IPS-18c (cell line): Measurements from ENCODE around the gene INPPL1.
"Not testable (repeated sequence)": the region's sequence is repeated elsewhere in the genome, so short reads cannot be mapped to it uniquely, and the experiment has no call there.

Experiments
- H3K4me3 ChIP-seq: 2 replicates; pipeline ENCODE4 v1.7.0; 2013; ENCODE audit warnings: low read depth, mild to moderate bottlenecking, low read length, moderate library complexity; ENCODE audit not compliant: insufficient read depth
- H3K9me3 ChIP-seq: one replicate; pipeline ENCODE4 v1.6.1; 2013; ENCODE audit warnings: mild to moderate bottlenecking, low read length, moderate library complexity; ENCODE audit not compliant: control insufficient read depth, insufficient read depth

INPPL1 gene

DNA sequence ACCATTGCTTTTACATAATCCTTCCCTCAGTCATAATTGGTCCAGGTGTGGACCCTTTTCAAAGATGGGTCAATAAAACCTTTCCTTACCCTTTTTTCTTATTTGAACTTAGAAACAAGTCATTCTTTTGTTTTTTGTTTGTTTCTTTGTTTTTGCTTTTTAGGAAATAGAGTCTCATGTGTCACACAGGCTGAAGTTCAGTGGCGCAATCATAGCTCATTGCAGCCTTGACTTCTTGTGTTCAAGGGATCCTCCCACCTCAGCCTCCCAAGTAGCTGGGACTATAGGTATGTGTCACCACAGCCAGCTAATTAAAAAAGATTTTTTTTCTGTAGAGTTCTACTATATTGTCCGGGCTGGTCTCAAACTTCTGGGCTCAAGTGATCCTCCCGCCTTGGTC lies 28.8 kb downstream of the INPPL1 start:
- Histone ChIP-seq H3K4me3 (no peak overlapping the region), H3K9me3 (no peaks in the 10 kb centered on the region)

DNA sequence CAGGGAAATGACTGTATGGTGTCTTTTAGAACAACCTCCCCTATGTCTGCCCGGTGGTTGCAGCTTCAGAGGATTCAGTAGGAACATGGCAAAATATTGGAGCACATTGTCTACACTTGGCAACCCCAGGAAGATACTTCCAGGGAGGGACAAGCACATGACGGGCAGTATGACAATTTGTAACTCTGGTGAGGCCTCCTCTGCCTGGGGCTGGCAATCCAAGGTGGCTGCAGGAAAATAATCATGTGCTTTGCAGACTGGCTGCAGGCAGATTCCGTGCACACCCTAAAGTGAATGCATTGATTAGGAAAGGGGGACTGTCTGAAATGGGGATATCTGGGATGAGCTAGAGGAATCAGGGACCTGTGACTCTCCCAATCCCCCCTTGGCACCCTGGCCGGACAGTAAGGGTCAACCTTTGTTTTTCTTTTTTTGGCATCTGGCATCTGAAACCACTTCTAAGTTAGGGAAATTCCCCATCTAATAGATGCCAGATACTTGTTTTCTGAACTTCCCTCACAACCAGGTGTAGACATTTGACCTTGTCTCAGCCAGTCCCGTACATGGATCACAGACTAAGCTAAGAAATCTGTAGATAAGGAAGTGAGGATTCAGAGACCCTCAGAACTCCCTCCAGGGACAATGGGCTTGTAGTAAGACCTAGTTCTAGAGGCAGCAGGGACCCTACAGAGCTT lies 29.9 kb downstream of the INPPL1 start:
- no peaks in the 10 kb centered on the region for H3K9me3 ChIP-seq
- H3K4me3 ChIP-seq: no peak overlapping the region

GRCh38 chr11:72257570-72257969 lies 33.0 kb downstream of the INPPL1 start:
- Histone ChIP-seq H3K4me3 (no peak overlapping the region), H3K9me3 (no peaks in the 10 kb centered on the region)

DNA sequence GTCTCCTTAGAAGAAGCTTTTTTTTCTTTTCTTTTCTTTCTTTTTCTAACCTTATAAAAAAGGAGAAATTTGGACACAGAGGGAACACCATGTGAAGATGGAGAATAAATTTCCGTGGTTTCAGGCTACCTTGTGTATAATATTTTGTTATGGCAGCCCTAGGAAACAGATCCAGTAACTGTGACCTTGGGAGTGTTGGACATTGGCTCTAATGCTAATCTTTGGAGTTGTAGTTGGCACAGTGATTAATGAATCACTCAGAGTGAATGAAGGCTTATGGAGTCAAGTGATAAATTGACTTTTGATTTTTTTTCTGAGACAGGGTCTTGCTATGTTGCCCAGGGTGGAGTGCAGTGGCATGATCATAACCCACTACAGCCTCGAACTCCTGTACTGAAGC lies 34.9 kb downstream of the INPPL1 start:
- H3K4me3 ChIP-seq: no peak overlapping the region
- no peaks in the 10 kb centered on the region for H3K9me3 ChIP-seq

DNA sequence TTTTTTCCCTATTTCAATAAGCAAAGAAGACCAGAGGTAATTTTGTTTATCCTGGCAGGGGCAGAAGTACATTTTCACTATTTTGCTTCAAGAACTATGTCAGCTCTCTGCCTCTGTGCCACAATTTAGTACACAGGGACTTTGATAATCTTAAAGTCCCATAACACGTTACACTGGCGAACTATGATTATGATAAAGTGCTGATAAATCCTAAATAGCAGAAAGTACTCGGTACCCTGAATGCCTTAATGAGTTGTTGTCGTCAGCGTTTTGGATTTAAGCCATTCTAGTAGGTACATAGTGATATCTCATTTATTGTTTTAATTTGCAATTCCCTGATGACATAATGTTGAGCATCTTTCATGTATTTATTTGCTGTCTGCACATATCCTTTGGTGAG lies 36.0 kb downstream of the INPPL1 start:
- H3K4me3 ChIP-seq: no peak overlapping the region
- H3K9me3 ChIP-seq: no peaks in the 10 kb centered on the region

GRCh38 chr11:72263361-72263760 lies 38.8 kb downstream of the INPPL1 start:
- Histone ChIP-seq H3K9me3 (no peaks in the 10 kb centered on the region), H3K4me3 (no peak overlapping the region)

DNA sequence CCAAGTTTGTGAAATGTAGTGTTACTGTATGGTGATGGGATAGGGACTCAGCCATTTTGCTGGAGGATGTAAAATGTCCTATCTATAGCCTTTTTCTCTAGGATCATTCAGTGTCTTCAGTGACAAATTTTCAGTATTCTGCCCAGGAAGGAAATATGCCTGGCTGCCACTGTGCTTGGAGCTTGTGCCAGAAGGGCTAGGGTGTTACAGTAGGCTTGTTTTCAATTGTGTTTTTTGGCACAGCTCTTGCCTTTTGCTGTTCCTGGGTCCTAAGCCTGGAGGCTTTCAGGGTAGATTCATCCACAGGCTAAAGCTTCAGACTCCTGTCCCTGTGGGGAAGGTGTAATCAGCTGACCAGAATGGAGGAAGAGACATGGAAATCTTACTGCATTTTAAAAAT lies 41.4 kb downstream of the INPPL1 start:
- Histone ChIP-seq H3K9me3 (no peaks in the 10 kb centered on the region), H3K4me3 (no peak overlapping the region)

DNA sequence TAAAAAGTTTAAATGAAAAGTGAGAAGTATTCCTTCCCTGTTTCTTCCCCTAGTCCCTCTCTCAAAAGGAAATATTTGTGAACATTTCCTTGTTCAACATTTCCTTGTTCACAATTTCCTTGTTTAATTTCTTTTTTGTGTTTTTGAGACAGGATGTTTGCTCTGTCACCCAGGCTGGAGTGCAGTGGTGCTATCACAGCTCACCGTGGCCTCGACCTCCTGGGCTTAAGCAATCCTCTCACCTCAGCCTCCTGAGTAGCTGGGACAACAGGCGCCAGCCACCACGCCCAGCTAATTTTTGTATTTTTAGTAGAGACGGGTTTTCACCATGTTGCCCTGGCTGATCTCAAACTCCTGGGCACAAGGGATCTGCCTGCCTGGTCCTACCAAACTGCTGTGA lies 42.4 kb downstream of the INPPL1 start:
- not testable (repeated sequence) for H3K4me3 ChIP-seq, H3K9me3 ChIP-seq

GRCh38 chr11:72267956-72268617 lies 43.5 kb downstream of the INPPL1 start:
- Histone ChIP-seq H3K9me3 (no peaks in the 10 kb centered on the region), H3K4me3 (no peak overlapping the region)

DNA sequence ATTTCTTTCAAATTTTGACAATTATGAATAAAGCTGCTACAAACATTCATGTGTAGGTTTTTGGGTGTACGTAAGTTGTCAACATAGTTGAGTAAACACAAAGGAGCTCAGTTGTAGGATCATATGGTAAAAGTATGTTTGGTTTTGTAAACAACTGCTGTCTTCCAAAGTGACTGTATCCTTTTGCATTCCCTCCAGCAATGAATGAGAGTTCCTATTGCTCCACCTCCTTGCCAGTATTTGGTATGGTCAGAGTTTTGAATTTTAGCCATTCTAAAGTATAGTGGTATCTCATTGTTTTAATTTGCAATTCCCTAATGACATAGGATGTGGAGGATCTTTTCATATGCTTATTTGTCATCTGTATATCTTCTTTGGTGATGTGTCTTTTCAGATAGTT lies 47.4 kb downstream of the INPPL1 start:
- H3K9me3 ChIP-seq: no peaks in the 10 kb centered on the region
- H3K4me3 ChIP-seq: no peak overlapping the region

DNA sequence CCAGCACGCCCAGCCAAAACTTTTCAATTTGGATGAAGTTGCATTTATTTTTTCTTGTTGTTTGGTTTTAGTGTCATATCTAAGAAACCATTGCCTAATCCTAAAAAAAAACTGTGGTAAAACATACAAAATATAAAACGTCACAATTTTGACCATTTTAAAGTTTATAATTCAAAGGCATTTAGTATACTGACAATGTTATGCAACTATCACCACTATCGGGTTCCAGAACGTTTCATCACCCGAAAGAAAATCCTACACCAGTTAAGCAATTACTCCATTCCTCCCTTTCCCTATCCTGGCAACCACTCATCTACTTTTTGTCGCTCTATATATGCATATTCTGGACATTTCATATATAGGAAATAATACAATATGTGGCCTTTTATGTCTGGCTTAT lies 49.9 kb downstream of the INPPL1 start:
- H3K4me3 ChIP-seq: no peak overlapping the region
- H3K9me3 ChIP-seq: no peaks in the 10 kb centered on the region

GRCh38 chr11:72278905-72279304 lies 54.3 kb downstream of the INPPL1 start:
- Histone ChIP-seq H3K4me3 (no peak overlapping the region), H3K9me3 (no peaks in the 10 kb centered on the region)

DNA sequence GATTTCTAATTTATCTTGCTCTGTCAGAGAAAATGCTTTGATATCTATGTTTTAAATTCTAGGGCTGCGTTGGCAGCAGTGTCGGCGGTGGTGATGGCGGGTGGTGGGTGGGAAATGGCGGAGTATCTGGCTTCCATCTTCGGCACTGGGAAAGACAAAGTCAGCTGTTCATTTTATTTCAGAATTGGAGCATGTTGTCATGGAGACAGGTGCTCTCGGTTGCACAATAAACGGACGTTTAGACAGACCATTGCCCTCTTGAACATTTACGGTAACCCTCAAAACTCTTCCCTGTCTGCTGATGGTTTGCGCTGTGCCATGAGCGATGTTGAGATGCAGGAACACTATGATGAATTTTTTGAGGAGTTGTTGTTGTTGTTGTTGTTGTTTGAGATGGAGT lies 55.5 kb downstream of the INPPL1 start:
- no peak overlapping the region for H3K4me3 ChIP-seq

DNA sequence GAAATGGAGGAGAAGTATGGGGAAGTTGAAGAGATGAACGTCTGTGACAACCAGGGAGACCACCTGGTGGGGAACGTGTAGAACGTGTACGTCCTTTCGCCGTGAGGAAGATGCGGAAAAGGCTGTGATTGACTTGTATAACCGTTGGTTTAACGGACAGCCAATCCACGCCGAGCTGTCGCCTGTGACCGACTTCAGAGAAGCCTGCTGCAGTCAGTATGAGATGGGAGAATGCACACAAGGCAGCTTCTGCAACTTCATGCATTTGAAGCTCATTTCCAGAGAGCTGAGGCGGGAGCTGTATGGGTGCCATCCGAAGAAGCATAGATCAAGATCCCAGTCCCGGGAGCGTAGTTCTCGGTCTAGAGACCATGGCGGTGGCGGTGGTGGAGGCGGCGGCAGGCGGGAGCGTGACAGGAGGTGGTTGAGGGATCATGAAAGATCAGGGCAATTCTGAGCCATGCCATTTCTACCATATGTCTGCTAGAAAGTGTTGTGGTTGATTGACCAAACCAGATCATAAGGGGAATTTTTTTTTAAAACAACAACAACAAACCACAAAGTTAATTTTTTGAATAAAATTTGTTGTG lies 56.3 kb downstream of the INPPL1 start:
- no peak overlapping the region for H3K4me3 ChIP-seq
- H3K9me3 ChIP-seq: no peaks in the 10 kb centered on the region

More for the DNA sequence above, 55.5 kb downstream of the INPPL1 start:
- H3K9me3 ChIP-seq: no peaks in the 10 kb centered on the region

- Histone ChIP-seq H3K9me3 (no peaks in the 10 kb centered on the region), H3K4me3 (no peak overlapping the region)
Measured at GRCh38 chr11:72283947-72284346, 59.4 kb downstream of the INPPL1 start.

DNA sequence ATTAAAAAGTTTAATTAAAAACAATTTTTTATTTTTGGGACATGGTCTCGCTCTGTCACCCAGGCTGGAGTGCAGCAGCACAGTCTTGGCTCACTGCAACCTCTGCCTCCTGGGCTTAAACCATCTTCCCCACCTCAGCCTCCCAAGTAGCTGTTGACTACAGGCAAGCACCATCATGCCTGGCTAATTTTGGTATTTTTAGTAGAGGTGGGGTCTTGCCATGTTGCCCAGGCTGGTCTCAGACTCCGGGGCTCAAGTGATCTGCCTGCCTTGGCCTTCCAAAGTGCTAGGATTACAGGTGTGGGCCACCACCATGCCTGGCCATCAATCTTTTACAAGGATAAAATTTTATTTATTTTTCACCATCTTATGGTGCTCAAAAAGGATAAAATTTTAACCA lies 62.7 kb downstream of the INPPL1 start:
- Histone ChIP-seq H3K4me3 (no peak overlapping the region), H3K9me3 (no peaks in the 10 kb centered on the region)
